GM18517 (cell line): ENCODE measurements around the gene MUC6.

ENCODE experiments used
- ATAC-seq: cut with Tn5 transposase; IDR thresholded peaks from one replicate; pipeline ENCODE4 v1.9.1; 2021; ENCODE audit warnings: mild to moderate bottlenecking, moderate library complexity; ENCODE audit not compliant: unreplicated experiment

MUC6 gene

DNA sequence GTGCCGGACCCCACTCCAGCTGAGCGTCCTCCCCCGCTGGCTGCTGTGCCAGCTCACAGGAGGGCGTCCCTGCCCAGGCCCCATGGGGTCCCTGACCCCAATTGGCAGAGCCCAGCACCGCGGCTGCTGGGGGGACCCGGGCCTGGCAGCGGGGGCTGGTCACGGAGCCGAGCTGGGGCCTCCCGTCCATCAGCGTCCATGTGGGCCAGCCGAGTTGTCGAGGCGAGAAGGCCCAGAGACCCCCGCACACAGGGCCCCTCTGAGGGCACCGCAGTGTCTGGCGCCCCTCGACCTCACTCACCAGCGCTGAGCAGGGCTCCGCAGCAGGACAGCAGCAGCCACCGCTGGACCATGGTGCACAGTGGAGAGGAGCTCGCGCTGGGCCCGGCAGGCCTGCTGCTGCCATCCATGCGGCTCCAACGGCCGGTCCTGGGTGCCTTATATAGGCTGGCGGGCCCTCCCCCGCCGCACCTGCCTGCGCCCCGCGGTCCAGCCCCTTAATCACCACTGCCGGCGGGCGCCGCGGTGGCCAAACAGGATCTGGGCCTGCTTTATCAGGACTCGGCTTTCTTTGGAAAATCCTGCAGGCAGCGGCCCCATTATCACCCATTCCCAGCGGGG, at the start of gene MUC6:
Gene MUC6, minus strand, starts transcription at position 416 of the 621 bp plus-strand sequence. Its CDS starts 63 bp downstream, at position 353.
- ATAC-seq: no peak

DNA sequence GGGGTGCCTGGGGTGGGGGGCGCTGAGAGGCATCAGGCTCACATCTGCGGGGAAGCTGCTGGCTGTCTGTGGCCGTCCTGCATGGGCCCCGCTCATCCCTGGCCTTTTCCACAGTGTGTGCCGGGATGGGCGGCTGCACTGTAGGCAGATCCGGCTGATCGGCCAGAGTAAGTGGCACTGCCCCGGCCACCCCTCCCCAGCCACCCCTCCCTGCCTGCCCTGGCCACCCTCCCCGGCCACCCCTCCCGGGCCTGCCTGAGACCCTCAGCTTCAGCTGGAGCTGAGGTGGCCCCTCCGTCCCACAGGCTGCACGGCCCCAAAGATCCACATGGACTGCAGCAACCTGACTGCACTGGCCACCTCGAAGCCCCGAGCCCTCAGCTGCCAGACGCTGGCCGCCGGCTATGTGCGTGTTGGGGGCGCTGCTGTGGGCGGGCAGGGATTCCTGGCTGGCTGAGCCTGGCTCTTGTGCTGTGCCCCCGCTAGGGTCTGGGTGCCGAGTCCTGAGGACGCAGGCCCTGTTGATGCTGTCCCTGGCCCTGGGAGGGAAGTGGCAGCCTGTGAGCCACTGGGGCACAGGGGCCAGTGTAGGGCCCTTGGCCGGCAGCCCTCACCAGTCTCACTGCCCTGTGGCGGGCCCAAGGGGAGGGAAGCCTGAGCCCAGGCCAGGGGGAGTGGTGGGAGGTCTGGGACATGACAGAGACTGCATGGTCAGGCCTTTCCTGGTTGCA, 49.1 kb upstream of the MUC6 start:
- ATAC-seq: no peak

GRCh38 chr11:1084561-1085439, 48.3 kb upstream of the MUC6 start:
- no peak for ATAC-seq

- ATAC-seq: no peak
Observed at GRCh38 chr11:1083621-1084551, 47.4 kb upstream of the MUC6 start.

- ATAC-seq: no peak
Observed at GRCh38 chr11:1082728-1083620, 46.5 kb upstream of the MUC6 start.

DNA sequence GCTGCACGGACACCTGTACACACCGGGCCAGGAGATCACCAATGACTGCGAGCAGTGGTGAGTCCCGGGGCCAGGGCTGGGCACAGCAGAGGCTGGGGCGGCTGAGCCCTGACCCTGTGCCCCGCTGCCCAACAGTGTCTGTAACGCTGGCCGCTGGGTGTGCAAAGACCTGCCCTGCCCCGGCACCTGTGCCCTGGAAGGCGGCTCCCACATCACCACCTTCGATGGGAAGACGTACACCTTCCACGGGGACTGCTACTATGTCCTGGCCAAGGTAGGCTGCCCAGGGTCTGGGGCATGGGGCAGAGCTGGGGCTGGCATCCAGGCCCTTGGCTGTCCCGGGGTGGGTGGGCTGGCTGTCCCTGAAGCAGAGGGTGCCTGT, 45.8 kb upstream of the MUC6 start:
- no peak for ATAC-seq

- no peak for ATAC-seq
Observed at GRCh38 chr11:1081601-1082311, 45.2 kb upstream of the MUC6 start.

DNA sequence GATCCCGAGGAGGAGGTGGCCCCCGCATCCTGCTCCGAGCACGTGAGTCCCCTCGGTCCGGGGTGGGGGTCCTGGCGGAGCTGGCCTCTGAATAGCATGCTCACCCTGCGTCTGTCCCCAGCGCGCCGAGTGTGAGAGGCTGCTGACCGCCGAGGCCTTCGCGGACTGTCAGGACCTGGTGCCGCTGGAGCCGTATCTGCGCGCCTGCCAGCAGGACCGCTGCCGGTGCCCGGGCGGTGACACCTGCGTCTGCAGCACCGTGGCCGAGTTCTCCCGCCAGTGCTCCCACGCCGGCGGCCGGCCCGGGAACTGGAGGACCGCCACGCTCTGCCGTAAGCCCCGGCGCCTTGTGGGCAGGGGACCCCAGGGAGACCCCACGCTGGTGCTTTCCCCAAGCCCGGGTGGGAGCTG, 41.7 kb upstream of the MUC6 start:
- ATAC-seq: no peak

DNA sequence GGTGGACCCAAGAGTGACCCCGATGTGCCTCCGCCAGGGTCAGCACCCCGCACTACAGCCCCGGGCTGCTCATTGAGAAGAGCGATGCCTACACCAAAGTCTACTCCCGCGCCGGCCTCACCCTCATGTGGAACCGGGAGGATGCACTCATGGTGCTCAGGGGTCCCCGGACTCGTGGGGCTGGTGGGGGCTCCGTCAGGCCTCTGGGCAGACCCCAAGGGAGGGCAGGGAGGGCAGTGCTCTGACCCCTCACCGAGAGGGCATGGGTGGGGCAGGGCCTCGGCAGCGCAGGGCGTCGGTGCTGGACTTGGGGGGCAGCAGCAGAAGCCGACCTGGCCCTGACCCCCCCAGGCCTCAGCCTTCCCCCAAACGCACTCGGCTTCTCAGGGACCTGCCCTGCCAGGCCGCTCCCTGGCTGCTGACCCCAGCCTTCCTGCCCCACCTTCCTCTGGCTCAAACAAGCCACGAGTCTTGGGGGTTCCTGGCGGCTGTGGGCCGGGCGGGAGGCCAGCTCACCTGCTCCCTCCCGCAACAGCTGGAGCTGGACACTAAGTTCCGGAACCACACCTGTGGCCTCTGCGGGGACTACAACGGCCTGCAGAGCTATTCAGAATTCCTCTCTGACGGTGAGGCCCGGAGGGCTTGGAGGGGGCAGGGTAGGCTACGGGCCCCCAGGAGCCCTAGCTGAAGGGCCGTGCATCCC, 41.0 kb upstream of the MUC6 start:
- ATAC-seq: no peak

DNA sequence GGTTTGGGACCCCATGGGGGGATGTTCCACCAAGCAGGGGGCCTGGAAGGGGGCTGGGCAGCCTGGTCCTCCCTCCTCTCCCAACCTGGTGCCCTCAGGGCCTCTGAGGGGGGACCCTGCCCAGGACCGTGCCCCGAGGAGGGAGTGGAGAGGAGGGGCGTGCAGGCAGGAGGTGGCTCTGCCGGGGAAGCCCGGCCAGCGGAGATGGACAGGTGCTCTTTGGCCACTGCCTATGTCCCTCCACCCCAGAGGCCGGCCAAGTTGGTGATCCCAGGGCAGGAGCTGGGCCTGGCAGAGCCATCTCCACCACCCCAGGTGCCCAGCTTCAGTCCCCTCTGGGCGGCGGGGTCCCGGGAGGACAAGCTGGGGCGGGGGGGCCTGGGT, 40.5 kb upstream of the MUC6 start:
- no peak for ATAC-seq

DNA sequence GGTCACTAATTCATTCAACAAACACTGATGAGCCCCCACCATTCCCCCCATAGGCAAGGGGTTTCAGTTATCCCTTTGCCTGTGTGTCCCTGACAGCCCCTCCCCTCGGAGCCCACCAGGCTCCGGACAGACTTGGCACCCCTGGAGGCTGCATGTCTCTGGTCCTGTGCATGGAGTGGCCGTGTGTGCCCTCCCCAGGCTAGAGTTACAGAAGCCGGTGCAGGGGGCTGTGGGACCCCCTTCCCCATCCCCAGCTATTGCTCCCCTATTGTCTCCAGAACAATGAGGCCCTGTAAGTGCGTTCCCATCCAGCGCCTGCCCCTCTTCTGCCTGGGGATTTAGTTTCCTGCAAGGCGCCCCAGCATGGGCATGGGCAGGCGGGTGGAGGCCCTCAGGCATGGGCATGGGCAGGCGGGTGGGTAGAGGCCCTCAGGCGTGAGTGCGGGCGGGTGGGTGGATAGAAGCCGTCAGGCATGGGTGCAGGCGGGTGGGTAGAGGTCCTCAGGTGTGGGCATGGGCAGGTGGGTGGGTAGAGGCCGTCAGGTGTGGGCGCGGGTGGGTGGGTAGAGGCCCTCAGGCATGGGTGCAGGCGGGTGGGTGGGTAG, 39.6 kb upstream of the MUC6 start:
- no peak for ATAC-seq

DNA sequence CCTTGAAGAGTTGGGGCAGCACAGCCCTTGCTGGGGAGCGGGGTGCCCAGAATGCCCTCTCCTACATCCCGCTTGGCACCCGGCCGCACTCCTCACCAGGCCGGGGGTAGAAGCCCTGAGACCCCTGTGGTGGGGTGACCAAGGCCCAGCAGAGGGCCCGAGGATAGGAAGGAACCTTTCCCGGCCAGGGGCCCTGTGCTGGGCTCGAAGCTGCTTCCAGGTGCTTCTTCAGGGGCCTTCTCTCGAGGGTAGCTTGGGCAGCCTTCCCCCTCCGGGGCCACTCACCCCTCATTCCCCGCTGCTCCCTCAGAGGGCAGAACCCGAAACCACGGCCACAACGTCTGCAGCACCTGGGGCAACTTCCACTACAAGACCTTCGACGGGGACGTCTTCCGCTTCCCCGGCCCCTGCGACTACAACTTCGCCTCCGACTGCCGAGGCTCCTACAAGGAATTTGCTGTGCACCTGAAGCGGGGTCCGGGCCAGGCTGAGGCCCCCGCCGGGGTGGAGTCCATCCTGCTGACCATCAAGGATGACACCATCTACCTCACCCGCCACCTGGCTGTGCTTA, 38.9 kb upstream of the MUC6 start:
- no peak for ATAC-seq

GRCh38 chr11:1074244-1075221, 38.0 kb upstream of the MUC6 start, which contains the start of gene MUC2:
TSS of gene MUC2 (plus strand) at chr11:1074874.
- ATAC-seq: no peak

DNA sequence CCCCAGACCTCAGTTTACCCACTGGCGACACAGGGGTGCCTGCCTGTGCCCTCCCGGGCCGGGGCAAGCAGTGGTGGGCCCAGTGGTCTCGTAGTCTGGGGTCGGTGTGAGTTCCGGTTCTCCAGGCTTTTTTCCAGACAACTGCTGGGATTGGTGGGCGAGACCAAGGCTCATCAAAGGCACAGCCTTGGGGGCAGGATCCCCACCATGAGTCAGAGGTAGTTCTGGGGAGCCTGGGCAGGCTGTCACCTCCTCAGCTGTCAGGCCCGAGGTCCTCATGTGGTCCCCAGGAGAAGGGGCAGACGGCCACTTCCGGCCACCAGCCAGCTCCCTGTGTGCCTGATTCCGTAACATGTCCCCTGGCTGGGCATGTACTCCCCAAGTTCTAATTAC, 37.3 kb upstream of the MUC6 start:
- no peak for ATAC-seq

DNA sequence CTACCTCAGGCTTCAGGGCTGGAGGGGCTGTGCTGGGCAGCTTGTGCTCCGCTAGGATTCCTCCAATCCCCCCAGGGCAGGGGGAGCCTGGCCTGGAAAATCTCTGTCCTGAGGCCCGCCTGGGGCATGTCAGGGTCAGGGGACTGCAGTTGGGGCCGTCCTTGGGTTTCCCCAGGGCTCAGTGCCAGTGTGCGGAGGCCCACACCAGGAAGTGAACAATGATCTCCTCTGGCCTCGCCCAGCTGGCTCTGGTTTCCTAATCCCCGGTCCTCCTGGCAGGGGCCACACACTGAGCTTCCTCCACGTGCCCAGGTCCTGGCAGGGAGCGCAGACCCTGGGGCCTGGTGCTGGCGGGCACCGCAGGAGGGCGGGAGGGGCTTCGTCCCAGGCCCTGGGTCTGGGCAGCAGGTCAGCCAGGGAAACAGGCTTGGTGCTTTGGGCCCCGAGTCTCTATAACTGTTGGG, 36.8 kb upstream of the MUC6 start:
- no peak for ATAC-seq

GRCh38 chr11:1072821-1073231, 36.3 kb upstream of the MUC6 start:
- ATAC-seq: no peak
